Lower lobe of right lung (tissue), 2 donors: ENCODE measurements around the gene NOS1AP. TPM values are rescaled to one million over a fixed set of nuclear protein-coding genes. Genes with fewer than 3 reads are reported as not detected.
"Not testable (repeated sequence)": the region's sequence is repeated elsewhere in the genome, so short reads cannot be mapped to it uniquely, and the experiment has no call there.

Source experiments
- ATAC-seq, 2 donors: fragments of 200-7000 bp; cut with Tn5 transposase; one replicate each; pipeline ENCODE4 v1.9.1; 2020 to 2022; ENCODE audit warnings: mild to moderate bottlenecking in 2 of 2, moderate library complexity in 2 of 2
- DNase-seq: peaks from one replicate; pipeline ENCODE4 v3.0.0-alpha.2; 2020
- H3K27ac ChIP-seq: fragments of 200-600 bp; one replicate; pipeline ENCODE4 v1.8.0; 2022
- H3K27me3 ChIP-seq: fragments of 200-600 bp; one replicate; pipeline ENCODE4 v1.8.0; 2022; ENCODE audit warnings: low read depth
- H3K36me3 ChIP-seq: fragments of 200-600 bp; one replicate; pipeline ENCODE4 v1.8.0; 2022; ENCODE audit warnings: mild to moderate bottlenecking
- H3K4me1 ChIP-seq: fragments of 200-600 bp; one replicate; pipeline ENCODE4 v1.8.0; 2022
- H3K4me3 ChIP-seq: fragments of 200-600 bp; one replicate; pipeline ENCODE4 v1.8.0; 2022; ENCODE audit warnings: mild to moderate bottlenecking
- H3K9me3 ChIP-seq: fragments of 200-600 bp; one replicate; pipeline ENCODE4 v1.8.0; 2022
- CTCF ChIP-seq: fragments of 200-600 bp; IDR thresholded peaks from one replicate; pipeline ENCODE4 v1.8.0; 2022; ENCODE audit warnings: antibody characterized with exemption, mild to moderate bottlenecking
- intact Hi-C: fragments of 100-400 bp; cut with DNase I; formaldehyde crosslinking; loops from one replicate; pipeline ENCODE4 v1.11.0; 2022
- total RNA-seq: library from RNA; stranded (reverse); fragmentation: NEBNext Ultra II Directional; extraction: Animal tissue kit (Norgen Biotek cat#: 25700); gene quantifications from one replicate; pipeline ENCODE4 v1.2.1, GENCODE V29; 2021
- donor health status: DM: no; HTN: yes; CAD: no; lungs with severe emphysema.

NOS1AP gene
- total RNA-seq, 1 donor from 2014 or later: 3.6 TPM

GRCh38 chr1:162080472-162081015, 11.1 kb downstream of the NOS1AP start:
- Histone ChIP-seq H3K36me3 (no peaks in the 10 kb centered on the region), H3K4me1 (no peaks in the 10 kb centered on the region), H3K9me3 (no peaks in the 10 kb centered on the region), H3K27me3 (no peaks in the 10 kb centered on the region), H3K4me3 (no peak overlapping the region), H3K27ac (no peak overlapping the region)
- DNase-seq (no peak), ATAC-seq (no peak)
- TF ChIP-seq CTCF: no peak
- intact Hi-C loops: no loop called here

DNA sequence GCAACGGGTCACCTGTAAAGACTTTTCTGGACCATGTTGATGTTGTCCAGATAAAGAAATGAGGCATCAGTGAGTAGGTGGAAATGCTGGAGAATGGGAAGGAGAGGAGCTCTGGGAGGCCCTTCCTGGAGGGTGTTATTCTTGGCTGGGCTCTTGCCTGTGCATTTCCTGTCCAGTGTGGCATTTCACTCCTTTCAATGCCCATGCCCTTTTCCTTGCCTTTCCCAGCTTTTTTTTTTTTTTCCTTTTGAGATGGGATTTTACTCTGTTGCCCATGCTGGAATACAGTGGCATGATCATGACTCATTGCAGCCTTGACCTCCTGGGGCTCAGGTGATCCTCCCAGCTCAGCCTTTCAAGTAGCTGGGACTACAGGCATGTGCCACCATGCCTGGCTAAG, 11.8 kb downstream of the NOS1AP start:
- no peak for ATAC-seq
- Histone ChIP-seq H3K4me3 (no peak overlapping the region), H3K27ac (no peak overlapping the region), H3K36me3 (no peaks in the 10 kb centered on the region), H3K9me3 (no peaks in the 10 kb centered on the region), H3K4me1 (no peaks in the 10 kb centered on the region), H3K27me3 (no peaks in the 10 kb centered on the region)
- TF ChIP-seq CTCF: no peak
- intact Hi-C loops: no loop called here
- no peak for DNase-seq

DNA sequence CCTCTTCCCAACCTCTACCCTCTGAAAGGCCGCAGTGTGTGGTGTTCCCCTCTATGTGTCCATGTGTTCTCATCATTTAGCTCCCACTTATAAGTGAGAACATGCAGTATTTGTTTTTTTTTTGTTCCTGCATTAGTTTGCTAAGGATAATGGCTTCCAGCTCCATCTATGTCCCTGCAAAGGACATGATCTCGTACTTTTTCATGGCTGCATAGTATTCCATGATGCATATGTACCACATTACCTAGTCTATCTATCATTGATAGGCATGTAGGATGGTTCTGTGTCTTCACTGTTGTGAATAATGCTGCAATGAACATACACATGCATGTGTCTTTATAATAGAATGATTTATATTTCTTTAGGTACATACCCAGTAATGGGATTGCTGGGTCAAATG, 12.6 kb downstream of the NOS1AP start:
- ATAC-seq, H3K4me3 ChIP-seq, H3K27me3 ChIP-seq, H3K27ac ChIP-seq, H3K36me3 ChIP-seq, H3K4me1 ChIP-seq, DNase-seq, H3K9me3 ChIP-seq, intact Hi-C loops: not testable (repeated sequence)

DNA sequence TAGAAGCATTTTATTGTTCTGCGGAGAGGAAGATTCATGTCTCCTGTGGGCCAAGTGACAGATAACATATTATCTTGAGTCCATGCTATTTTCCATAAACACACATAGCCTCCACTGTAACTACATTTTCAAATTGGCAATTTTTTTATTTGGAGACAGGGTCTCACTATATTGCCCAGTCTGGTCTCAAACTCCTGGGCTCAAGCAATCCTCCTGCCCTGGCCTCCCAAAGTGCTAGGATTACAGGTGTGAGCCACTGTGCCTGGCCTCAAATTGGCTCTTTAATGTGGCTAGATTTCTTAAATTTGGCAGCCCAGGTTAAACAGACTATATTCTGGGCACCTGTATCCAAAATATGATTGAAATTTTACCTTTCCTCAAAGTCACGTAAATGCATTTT, 13.8 kb downstream of the NOS1AP start:
- Histone ChIP-seq H3K4me1 (no peaks in the 10 kb centered on the region), H3K36me3 (no peaks in the 10 kb centered on the region), H3K4me3 (no peak overlapping the region), H3K27me3 (no peaks in the 10 kb centered on the region), H3K27ac (no peak overlapping the region), H3K9me3 (no peaks in the 10 kb centered on the region)
- TF ChIP-seq CTCF: no peak
- ATAC-seq (no peak), DNase-seq (no peak)
- intact Hi-C loops: no loop called here

GRCh38 chr1:162085991-162086390, 16.5 kb downstream of the NOS1AP start:
- Histone ChIP-seq H3K36me3 (no peaks in the 10 kb centered on the region), H3K9me3 (no peaks in the 10 kb centered on the region), H3K4me3 (no peak overlapping the region), H3K4me1 (no peaks in the 10 kb centered on the region), H3K27ac (no peak overlapping the region), H3K27me3 (no peaks in the 10 kb centered on the region)
- DNase-seq (no peak), ATAC-seq (no peak)
- no peak for TF ChIP-seq CTCF
- intact Hi-C loops: no loop called here

DNA sequence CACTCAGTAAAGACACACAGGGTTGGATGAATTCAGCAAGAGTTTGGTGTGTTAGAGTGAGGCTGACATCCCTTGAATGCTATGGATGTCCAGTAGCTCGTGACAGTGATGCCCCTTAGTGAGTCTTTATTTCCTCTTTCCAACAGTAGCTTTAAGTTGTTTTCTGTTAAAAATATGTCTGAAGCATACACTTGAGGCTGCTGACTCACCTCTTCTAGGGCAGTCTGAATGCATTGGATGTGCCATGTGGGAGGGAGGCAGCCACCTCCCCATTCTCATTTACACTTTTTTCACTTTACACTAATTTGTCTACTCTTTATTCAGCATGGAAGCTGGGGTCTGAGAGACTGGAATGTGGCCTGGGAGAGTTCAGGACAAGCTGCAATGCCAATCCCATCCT, 17.6 kb downstream of the NOS1AP start:
- no peaks in the 10 kb centered on the region for H3K36me3 ChIP-seq
- DNase-seq: no peak
- H3K4me3 ChIP-seq: no peak overlapping the region
- intact Hi-C loops: no loop called here
- no peak for TF ChIP-seq CTCF
- no peaks in the 10 kb centered on the region for H3K9me3 ChIP-seq
- ATAC-seq: no peak
- H3K4me1 ChIP-seq: no peaks in the 10 kb centered on the region
- no peaks in the 10 kb centered on the region for H3K27me3 ChIP-seq
- no peak overlapping the region for H3K27ac ChIP-seq
